Heart left ventricle (tissue), 16 donors: ENCODE results near the gene PLCB3. TPM values are rescaled to one million over a fixed set of nuclear protein-coding genes. Genes with fewer than 3 reads are reported as not detected.

Source experiments
- ATAC-seq, 4 donors: fragments of 200-7000 bp; cut with Tn5 transposase; one replicate each; pipeline ENCODE4 v1.9.1; 2020 to 2022; ENCODE audit warnings: moderate library complexity in 4 of 4, mild to moderate bottlenecking in 3 of 4, moderate number of reproducible peaks in 1 of 4
- DNase-seq, 5 donors: peaks; one replicate each; pipeline ENCODE4 v3.0.0-alpha.2; 2020
- H3K27ac ChIP-seq, 12 donors: fragments of 200-600 bp; sonication (generic) in 4 of 12; one replicate each; pipeline versions ENCODE4 v1.5.0 to v1.8.0; 2016 to 2022; ENCODE audit warnings: mild to moderate bottlenecking in 2 of 12
- H3K27me3 ChIP-seq, 9 donors: fragments of 200-600 bp; sonication (generic) in 2 of 9; one replicate each; pipeline versions ENCODE4 v1.5.1 to v1.8.0; 2016 to 2022; ENCODE audit warnings: mild to moderate bottlenecking in 3 of 9
- H3K36me3 ChIP-seq, 9 donors: fragments of 200-600 bp; sonication (generic) in 2 of 9; one replicate each; pipeline versions ENCODE4 v1.5.0 to v1.8.0; 2018 to 2022; ENCODE audit warnings: mild to moderate bottlenecking in 2 of 9
- H3K4me1 ChIP-seq, 12 donors: fragments of 200-600 bp; sonication (generic) in 4 of 12; one replicate each; pipeline versions ENCODE4 v1.5.0 to v1.8.0; 2016 to 2022; ENCODE audit warnings: mild to moderate bottlenecking in 3 of 12
- H3K4me3 ChIP-seq, 12 donors: fragments of 200-600 bp; sonication (generic) in 4 of 12; one replicate each; pipeline versions ENCODE4 v1.5.0 to v1.8.0; 2017 to 2022; ENCODE audit warnings: mild to moderate bottlenecking in 9 of 12, moderate library complexity in 4 of 12
- H3K9me3 ChIP-seq, 12 donors: fragments of 200-600 bp; sonication (generic) in 4 of 12; one replicate each; pipeline versions ENCODE4 v1.5.0 to v1.8.0; 2016 to 2022; ENCODE audit warnings: mild to moderate bottlenecking in 1 of 12
- POLR2A ChIP-seq, 2 donors: fragments of 450-650 bp; IDR thresholded peaks; one replicate each; pipeline ENCODE4 v1.6.1; 2017; ENCODE audit warnings: antibody characterized with exemption in 2 of 2, mild to moderate bottlenecking in 2 of 2, moderate library complexity in 2 of 2
- WGBS, 4 donors: extraction: QIAGEN DNeasy Blood & Tissue Kit in 2 of 4; methylation state at CpG; one replicate each; pipeline versions ENCODE4 v1.1.5 to v1.1.7; 2013 to 2018; 5-methylcytosine and 5-hydroxymethylcytosine counted together
- intact Hi-C, 10 donors: fragments of 100-400 bp; cut with DNase I; formaldehyde crosslinking; loops; one replicate each; pipeline versions ENCODE4 v1.11.1 to v1.14.2; 2022
- polyA plus RNA-seq, 2 donors: library from polyadenylated mRNA; stranded (reverse); fragments of 200-250 nt; gene quantifications; one replicate each; pipeline ENCODE4 v1.2.3, GENCODE V29; 2013
- total RNA-seq, 9 donors: library from RNA; depleted of rRNA in 2 of 9; stranded (reverse); fragments of >200 nt in 2 of 9; fragmentation: NEBNext Ultra II Directional in 3 of 9; extraction: Animal tissue kit (Norgen Biotek cat#: 25700) in 3 of 9; gene quantifications; one replicate each; pipeline versions ENCODE4 v1.1.0 to v1.2.4, GENCODE V29; 2016 to 2023
- TF ChIP-seq, protein P1 (sequence below), 12 donors: fragments of 200-600 bp; sonication (generic) in 4 of 12; IDR thresholded peaks; one replicate each; pipeline versions ENCODE4 v1.5.0 to v1.8.0; 2018 to 2022; ENCODE audit warnings: antibody characterized with exemption in 12 of 12, mild to moderate bottlenecking in 5 of 12
- donor health status: ischemic (EF 13 %, LVEDD 7.1; RV severe dilation, severe dysfunction).
- donor health status: healthy with polysubstance abuse.
- donor health status: DM: no; HTN: yes; CAD: no.
- donor health status: DM: no; HTN: no; CAD: no.
- donor health status: ischemic (EF 25% LVEDD 6.9; RV normal size, moderate dysfunction).
- donor health status: ischemic (EF 25% LVEDD 5.7; RV mildly dilated, moderate dysfunction).
- donor health status: healthy.
- donor health status: DM: yes; HTN: yes; CAD: no.
- donor health status: ischemic (EF 35%, LVEDD 5.7; RV mildly dilated, moderate dysfunction).
- donor health status: nonischemic (EF 11% LVEDD 7.7; RV severe dilation, severe dysfunction).
- donor health status: DM: yes; HTN: yes; CAD: no.
- donor health status: PGD.
- donor health status: ischemic (EF 29% LVEDD 5.4; RV normal size, mild dysfunction).
- donor health status: nonischemic (EF 23%, LVEDD 6.1; RV moderate dilation, normal function).

Gene PLCB3
- total and polyA plus RNA-seq, 11 donors, result 7.4 to 19.1 (median 9.8) TPM

DNA sequence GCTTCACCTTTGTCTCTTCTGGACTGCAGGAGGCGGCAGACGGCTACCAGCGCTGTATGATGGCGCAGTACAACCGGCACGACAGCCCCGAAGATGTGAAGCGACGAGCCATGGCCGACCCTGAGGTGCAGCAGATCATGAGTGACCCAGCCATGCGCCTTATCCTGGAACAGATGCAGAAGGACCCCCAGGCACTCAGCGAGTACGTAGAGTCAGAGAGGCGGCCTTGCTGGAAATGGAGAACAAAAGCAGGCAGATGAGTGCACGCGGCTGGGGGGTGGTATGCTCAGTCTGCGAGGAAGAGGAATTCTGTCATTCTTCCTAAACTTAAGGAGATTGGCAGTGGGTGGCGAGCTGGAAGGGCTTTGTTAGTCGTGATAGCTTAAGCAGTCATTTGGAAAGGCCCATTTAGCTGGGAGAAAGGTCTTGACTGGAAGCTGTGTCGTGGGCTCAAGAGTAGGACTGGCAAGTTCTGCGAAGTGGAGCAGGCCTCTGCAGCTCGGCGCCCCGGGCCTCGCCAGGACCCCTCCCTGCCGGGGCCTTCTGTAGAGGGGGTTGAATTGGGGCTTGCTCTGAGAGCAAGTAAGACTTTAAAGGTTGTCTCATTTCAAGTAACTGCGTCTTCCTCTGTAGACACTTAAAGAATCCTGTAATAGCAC is 47.8 kb upstream of the PLCB3 start:
- H3K9me3 ChIP-seq, result no peaks in the 10 kb centered on the region
- peaks cover 0 to 69% (median 61%) of the 10 kb centered on the region in 9 donors for H3K36me3 ChIP-seq
- ATAC-seq (no peak), DNase-seq (peak in 2 of 5 donors; percentile 26 to 44)
- intact Hi-C loops, result loop anchor here (1.0 to 5.0 kb wide), 7 partner anchors 96 to 154 kb away; partner anchors contain the start of genes CATSPERZ (in 6 of the 10), ESRRA (in 1 of the 10) and RPS6KA4 (in 1 of the 10)
- 92 to 93% (median 93%) methylated on average over 27 of the region's 27 CpGs for WGBS, 4 donors
- H3K4me3 ChIP-seq, result no peak overlapping the region
- H3K27me3 ChIP-seq, result no peaks in the 10 kb centered on the region
- H3K27ac ChIP-seq, result no peak overlapping the region
- TF ChIP-seq, protein P1, sequence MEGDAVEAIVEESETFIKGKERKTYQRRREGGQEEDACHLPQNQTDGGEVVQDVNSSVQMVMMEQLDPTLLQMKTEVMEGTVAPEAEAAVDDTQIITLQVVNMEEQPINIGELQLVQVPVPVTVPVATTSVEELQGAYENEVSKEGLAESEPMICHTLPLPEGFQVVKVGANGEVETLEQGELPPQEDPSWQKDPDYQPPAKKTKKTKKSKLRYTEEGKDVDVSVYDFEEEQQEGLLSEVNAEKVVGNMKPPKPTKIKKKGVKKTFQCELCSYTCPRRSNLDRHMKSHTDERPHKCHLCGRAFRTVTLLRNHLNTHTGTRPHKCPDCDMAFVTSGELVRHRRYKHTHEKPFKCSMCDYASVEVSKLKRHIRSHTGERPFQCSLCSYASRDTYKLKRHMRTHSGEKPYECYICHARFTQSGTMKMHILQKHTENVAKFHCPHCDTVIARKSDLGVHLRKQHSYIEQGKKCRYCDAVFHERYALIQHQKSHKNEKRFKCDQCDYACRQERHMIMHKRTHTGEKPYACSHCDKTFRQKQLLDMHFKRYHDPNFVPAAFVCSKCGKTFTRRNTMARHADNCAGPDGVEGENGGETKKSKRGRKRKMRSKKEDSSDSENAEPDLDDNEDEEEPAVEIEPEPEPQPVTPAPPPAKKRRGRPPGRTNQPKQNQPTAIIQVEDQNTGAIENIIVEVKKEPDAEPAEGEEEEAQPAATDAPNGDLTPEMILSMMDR (IDR thresholded peaks at IDR 0.05), result no peak
- no peak for TF ChIP-seq POLR2A (IDR thresholded peaks at IDR 0.05)
- H3K4me1 ChIP-seq, result peaks cover 0 to 39% (median 25%) of the 10 kb centered on the region in 12 donors

DNA sequence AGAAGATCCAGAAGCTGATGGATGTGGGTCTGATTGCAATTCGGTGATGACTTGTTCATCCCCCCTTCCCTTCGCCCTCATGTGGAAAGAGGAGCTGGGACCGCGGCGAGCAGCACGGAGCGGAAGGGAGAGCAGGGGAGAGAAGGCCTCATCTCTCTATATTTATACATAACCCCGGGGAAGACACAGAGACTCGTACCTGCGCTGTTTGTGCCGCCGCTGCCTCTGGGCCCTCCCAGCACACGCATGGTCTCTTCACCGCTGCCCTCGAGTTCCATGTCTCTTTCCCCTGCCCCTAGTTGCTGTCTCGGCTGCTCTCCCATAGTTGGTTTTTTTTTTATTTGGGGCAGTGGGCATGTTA is 47.3 kb upstream of the PLCB3 start:
- H3K9me3 ChIP-seq, result no peaks in the 10 kb centered on the region
- TF ChIP-seq, protein P1 (IDR thresholded peaks at IDR 0.05), result no peak
- TF ChIP-seq POLR2A (IDR thresholded peaks at IDR 0.05), result no peak
- H3K4me3 ChIP-seq, result no peak overlapping the region
- H3K27ac ChIP-seq, result peak overlapping the region in 1 of 12 donors; percentile 44
- H3K4me1 ChIP-seq, result peaks cover 0 to 44% (median 27%) of the 10 kb centered on the region in 12 donors
- peaks cover 0 to 69% (median 56%) of the 10 kb centered on the region in 9 donors for H3K36me3 ChIP-seq
- DNase-seq, result peak in 2 of 5 donors; percentile 17 to 48
- WGBS, 4 donors, result 86 to 89% (median 87%) methylated on average over 16 of the region's 16 CpGs
- no peaks in the 10 kb centered on the region for H3K27me3 ChIP-seq
- ATAC-seq, result no peak
- intact Hi-C loops, result loop anchor here (1.0 to 5.0 kb wide), 7 partner anchors 95 to 153 kb away; partner anchors contain the start of genes CATSPERZ (in 6 of the 10), ESRRA (in 1 of the 10) and RPS6KA4 (in 1 of the 10)

DNA sequence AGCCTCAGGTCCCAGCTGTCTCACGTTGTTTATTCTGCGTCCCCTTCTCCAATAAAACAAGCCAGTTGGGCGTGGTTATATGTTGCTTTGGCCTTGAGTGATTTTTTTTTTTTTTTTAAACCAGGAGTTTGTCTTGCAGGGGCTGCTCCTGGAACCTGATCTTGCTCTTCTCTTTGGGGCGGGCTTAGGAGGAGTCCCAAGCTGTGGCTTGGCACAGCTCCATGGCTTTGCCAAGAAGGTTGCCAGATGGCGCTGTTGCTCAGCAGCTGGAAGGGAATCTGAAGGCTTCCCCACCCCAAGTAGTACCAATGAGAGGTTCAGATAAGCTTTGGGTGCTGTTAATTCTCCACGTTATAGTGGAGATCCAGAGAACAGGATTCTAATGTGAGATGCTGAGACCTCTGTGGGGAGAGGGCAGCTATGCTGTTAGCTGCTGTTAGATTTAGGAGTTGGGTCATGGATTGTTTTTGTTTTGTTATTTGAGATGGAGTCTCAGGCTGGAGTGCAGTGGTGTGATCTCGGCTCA is 46.8 kb upstream of the PLCB3 start:
- peak overlapping the region in 2 of 12 donors; percentile 44 to 98 for H3K27ac ChIP-seq
- TF ChIP-seq, protein P1 (IDR thresholded peaks at IDR 0.05), result peak; percentile 55 to 84 (median 68)
- TF ChIP-seq POLR2A (IDR thresholded peaks at IDR 0.05), result no peak
- DNase-seq, result peak; percentile 83 to 91 (median 85)
- no peak overlapping the region for H3K4me3 ChIP-seq
- peaks cover 0 to 70% (median 51%) of the 10 kb centered on the region in 9 donors for H3K36me3 ChIP-seq
- H3K4me1 ChIP-seq, result peaks cover 0 to 47% (median 27%) of the 10 kb centered on the region in 12 donors
- intact Hi-C loops, result loop anchor here (1.0 to 5.0 kb wide), 7 partner anchors 95 to 153 kb away; partner anchors contain the start of genes CATSPERZ (in 6 of the 10), ESRRA (in 1 of the 10) and RPS6KA4 (in 1 of the 10)
- 43 to 45% (median 44%) methylated on average over 7 of the region's 7 CpGs for WGBS, 4 donors
- no peaks in the 10 kb centered on the region for H3K9me3 ChIP-seq
- ATAC-seq, result peak; percentile 48 to 65 (median 57)
- no peaks in the 10 kb centered on the region for H3K27me3 ChIP-seq
